Uterus (tissue), 4 donors: Measurements from ENCODE around the gene GLIS1. TPM values are rescaled to one million over a fixed set of nuclear protein-coding genes. Genes with fewer than 3 reads are reported as not detected.

Experiments
- DNase-seq, 2 donors: peaks; one replicate each; pipeline ENCODE4 v3.0.0-alpha.2; 2019 to 2020
- H3K27ac ChIP-seq, 2 donors: fragments of 200-600 bp; sonication (generic); 1 replicate in 1 of 2; 2 replicates in 1 of 2; pipeline ENCODE4 v1.5.1; 2016 to 2018
- H3K27me3 ChIP-seq, 2 donors: fragments of 200-600 bp; sonication (generic); one replicate each; pipeline ENCODE4 v1.5.1; 2018 to 2019; ENCODE audit warnings: control low read depth in 1 of 2
- H3K36me3 ChIP-seq, 2 donors: fragments of 200-600 bp; sonication (generic); one replicate each; pipeline ENCODE4 v1.5.1; 2019; ENCODE audit warnings: control low read depth in 1 of 2
- H3K4me1 ChIP-seq, 2 donors: fragments of 200-600 bp; sonication (generic); one replicate each; pipeline ENCODE4 v1.5.1; 2018 to 2019; ENCODE audit warnings: control low read depth in 1 of 2
- H3K4me3 ChIP-seq, 2 donors: fragments of 200-600 bp; sonication (generic); 1 replicate in 1 of 2; 2 replicates in 1 of 2; pipeline ENCODE4 v1.5.1; 2018 to 2019; ENCODE audit warnings: mild to moderate bottlenecking in 1 of 2
- H3K9me3 ChIP-seq, 2 donors: fragments of 200-600 bp; sonication (generic); one replicate each; pipeline ENCODE4 v1.5.1; 2019; ENCODE audit warnings: control low read depth in 1 of 2
- POLR2A ChIP-seq, 2 donors: fragments of 450-650 bp; IDR thresholded peaks; one replicate each; pipeline ENCODE4 v1.6.1; 2016; ENCODE audit warnings: antibody characterized with exemption in 2 of 2, mild to moderate bottlenecking in 1 of 2, moderate library complexity in 1 of 2
- intact Hi-C: fragments of 100-400 bp; cut with DNase I; formaldehyde crosslinking; loops from one replicate; pipeline ENCODE4 v1.15.1; 2023; ENCODE audit warnings: low total_unique reads
- total RNA-seq, 4 donors: library from RNA; depleted of rRNA in 3 of 4; stranded (reverse); fragments of >200 nt in 3 of 4; gene quantifications; one replicate each; pipeline versions ENCODE4 v1.1.0 to v1.2.4, GENCODE V29; 2014 to 2023
- TF ChIP-seq, protein P1 (sequence below), 4 experiments: fragments of 200-600 bp in 2 of 4; fragments of 450-650 bp in 2 of 4; sonication (generic) in 2 of 4; IDR thresholded peaks; one replicate each; pipeline ENCODE4 v1.5.1; 2016 to 2019; ENCODE audit warnings: antibody characterized with exemption in 4 of 4, mild to moderate bottlenecking in 2 of 4, moderate library complexity in 1 of 4
- donor health status: DM: yes; HTN: yes; CAD: no.

The GLIS1 gene
- total RNA-seq, 4 donors from 2014 or later: 0.21 to 1.0 TPM; not detected in 2

DNA sequence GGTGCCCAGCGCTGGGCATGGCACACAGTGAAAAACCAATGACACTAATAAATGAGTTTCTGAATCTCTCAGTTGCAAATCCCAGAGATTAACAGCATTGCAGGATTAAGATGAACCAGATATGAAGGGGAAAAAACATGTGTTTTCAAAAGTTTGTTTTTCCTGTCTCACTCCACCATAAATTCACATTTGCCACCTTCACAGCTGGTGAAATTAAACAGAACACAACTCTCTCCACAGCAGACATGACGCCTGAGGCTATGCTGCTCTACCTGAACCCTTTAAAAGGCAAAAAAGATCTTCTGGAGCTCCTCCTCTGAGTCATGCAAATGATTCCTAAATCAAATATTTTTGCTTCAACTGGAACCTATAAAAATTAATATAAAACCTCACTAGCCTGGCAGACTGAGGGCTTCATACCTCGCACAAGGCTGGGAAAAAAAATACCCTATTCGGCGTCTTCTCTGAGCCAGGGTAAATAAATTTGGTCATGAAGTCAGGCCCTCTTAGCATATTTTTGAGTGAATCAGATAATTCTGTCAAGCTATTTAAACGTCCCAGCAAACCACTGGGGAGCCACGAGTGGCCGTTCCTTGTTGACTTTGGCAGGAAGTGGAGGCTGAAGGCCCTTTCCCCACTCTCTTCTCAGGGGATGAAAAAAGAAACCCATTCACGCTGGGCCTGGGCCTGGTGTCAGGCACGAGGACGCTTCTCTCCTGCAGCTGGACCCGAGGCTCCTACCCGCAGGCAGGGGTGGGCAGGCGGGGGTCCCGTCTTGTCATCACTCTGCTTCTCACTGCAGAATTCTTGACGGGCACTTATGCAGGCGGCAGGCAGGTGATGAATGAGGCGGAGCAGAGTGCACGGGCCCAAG lies 226.8 kb downstream of the GLIS1 start:
- DNase-seq: peak in 1 of 2 donors; percentile 58
- peak overlapping the region; percentile 88 to 92 for H3K27ac ChIP-seq
- intact Hi-C loops: no loop called here

GRCh38 chr1:53511323-53511932 lies 227.5 kb downstream of the GLIS1 start:
- Histone ChIP-seq H3K36me3 (no peaks in the 10 kb centered on the region), H3K4me1 (peaks cover 5 to 7% of the 10 kb centered on the region in 2 donors), H3K9me3 (no peaks in the 10 kb centered on the region), H3K27me3 (no peaks in the 10 kb centered on the region), H3K4me3 (no peak overlapping the region), H3K27ac (peak overlapping the region; percentile 88 to 92)
- TF ChIP-seq, protein P1, sequence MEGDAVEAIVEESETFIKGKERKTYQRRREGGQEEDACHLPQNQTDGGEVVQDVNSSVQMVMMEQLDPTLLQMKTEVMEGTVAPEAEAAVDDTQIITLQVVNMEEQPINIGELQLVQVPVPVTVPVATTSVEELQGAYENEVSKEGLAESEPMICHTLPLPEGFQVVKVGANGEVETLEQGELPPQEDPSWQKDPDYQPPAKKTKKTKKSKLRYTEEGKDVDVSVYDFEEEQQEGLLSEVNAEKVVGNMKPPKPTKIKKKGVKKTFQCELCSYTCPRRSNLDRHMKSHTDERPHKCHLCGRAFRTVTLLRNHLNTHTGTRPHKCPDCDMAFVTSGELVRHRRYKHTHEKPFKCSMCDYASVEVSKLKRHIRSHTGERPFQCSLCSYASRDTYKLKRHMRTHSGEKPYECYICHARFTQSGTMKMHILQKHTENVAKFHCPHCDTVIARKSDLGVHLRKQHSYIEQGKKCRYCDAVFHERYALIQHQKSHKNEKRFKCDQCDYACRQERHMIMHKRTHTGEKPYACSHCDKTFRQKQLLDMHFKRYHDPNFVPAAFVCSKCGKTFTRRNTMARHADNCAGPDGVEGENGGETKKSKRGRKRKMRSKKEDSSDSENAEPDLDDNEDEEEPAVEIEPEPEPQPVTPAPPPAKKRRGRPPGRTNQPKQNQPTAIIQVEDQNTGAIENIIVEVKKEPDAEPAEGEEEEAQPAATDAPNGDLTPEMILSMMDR (IDR thresholded peaks at IDR 0.05): no peak
- TF ChIP-seq POLR2A (IDR thresholded peaks at IDR 0.05): no peak
- DNase-seq: peak; percentile 43 to 46
- intact Hi-C loops: no loop called here

More for the DNA sequence above, 226.8 kb downstream of the GLIS1 start:
- peaks cover 5 to 7% of the 10 kb centered on the region in 2 donors for H3K4me1 ChIP-seq
- H3K36me3 ChIP-seq: no peaks in the 10 kb centered on the region
- TF ChIP-seq, protein P1 (IDR thresholded peaks at IDR 0.05): no peak
- peak in 1 of 2 donors; percentile 14 for TF ChIP-seq POLR2A (IDR thresholded peaks at IDR 0.05)
- no peaks in the 10 kb centered on the region for H3K27me3 ChIP-seq
- no peak overlapping the region for H3K4me3 ChIP-seq
- H3K9me3 ChIP-seq: no peaks in the 10 kb centered on the region

DNA sequence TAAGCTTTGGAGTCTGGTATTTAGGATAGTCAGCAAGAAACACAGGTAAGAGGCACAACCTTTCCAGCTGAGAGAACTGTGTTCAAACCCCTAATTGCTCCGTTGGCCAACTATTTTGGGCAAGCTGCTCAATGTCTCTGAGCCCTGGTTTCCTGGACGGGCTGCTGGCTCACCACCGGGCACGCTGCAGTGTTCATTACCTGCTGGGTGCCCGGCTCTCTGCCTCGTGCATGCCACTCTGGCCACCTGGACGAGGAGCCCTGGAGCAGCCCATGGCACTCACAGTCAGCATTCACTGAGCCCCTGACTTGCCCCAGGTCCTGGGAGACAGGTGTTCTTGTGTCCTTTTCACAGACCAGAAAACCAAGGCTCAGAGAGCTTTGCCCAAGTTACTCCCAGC lies 228.7 kb downstream of the GLIS1 start:
- no peaks in the 10 kb centered on the region for H3K27me3 ChIP-seq
- H3K4me1 ChIP-seq: peaks cover 5 to 7% of the 10 kb centered on the region in 2 donors
- no peaks in the 10 kb centered on the region for H3K9me3 ChIP-seq
- DNase-seq: no peak
- no peaks in the 10 kb centered on the region for H3K36me3 ChIP-seq
- intact Hi-C loops: no loop called here
- H3K27ac ChIP-seq: peak overlapping the region; percentile 88 to 92
- TF ChIP-seq POLR2A (IDR thresholded peaks at IDR 0.05): no peak
- TF ChIP-seq, protein P1 (IDR thresholded peaks at IDR 0.05): no peak
- H3K4me3 ChIP-seq: no peak overlapping the region

DNA sequence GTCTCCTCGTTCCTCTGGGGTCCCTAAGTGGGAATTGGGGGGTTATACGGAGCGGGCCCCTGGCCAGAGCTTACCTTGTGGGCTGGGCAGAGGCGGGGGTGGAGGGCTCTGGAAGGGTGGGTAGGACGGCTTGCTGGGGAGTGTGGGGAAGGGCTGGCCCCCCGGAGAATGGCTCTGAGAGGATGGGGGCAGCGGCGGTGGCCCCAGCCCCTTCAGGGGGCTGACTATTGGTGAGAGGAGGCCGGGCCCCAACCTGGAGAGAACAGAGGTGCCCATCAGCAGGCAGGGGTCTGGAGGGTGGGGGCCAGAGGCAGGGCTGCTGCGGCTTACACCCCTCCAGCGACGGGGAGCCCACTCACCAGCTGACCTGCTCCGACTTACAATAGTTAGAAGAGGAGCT lies 229.2 kb downstream of the GLIS1 start:
- TF ChIP-seq, protein P1 (IDR thresholded peaks at IDR 0.05): no peak
- TF ChIP-seq POLR2A (IDR thresholded peaks at IDR 0.05): no peak
- Histone ChIP-seq H3K4me1 (peaks cover 5 to 7% of the 10 kb centered on the region in 2 donors), H3K9me3 (no peaks in the 10 kb centered on the region), H3K27ac (peak overlapping the region; percentile 88 to 92), H3K36me3 (no peaks in the 10 kb centered on the region), H3K27me3 (no peaks in the 10 kb centered on the region), H3K4me3 (no peak overlapping the region)
- no peak for DNase-seq
- intact Hi-C loops: no loop called here
